AG04449 (cell line): ENCODE results near the gene RANBP17.
A peak's percentile ranks its signal among the peaks of the same experiment; 100 is the strongest.

ENCODE experiments used
- CTCF ChIA-PET: fragments of 350-600 bp; formaldehyde crosslinking; extraction: SDS; loops from one replicate; lab custom pipeline; 2021; ENCODE audit warnings: antibody characterized with exemption; lab: Yijun Ruan, JAX
- POLR2A ChIA-PET: fragments of 400-600, 350-600 bp; formaldehyde crosslinking; extraction: SDS; loops from one replicate; lab custom pipeline; 2020; ENCODE audit warnings: antibody characterized with exemption, inconsistent platforms; lab: Yijun Ruan, JAX
- DNase-seq: peaks from one replicate; pipeline ENCODE4 v3.0.0-alpha.2; 2010; ENCODE audit warnings: low read depth, low spot score
- H3K4me3 ChIP-seq: 2 replicates; pipeline ENCODE4 v1.5.1; 2011; ENCODE audit warnings: low read depth, mild to moderate bottlenecking, control low read depth, low read length
- CTCF ChIP-seq: IDR thresholded peaks from one replicate; pipeline ENCODE4 v1.5.1; 2011; ENCODE audit warnings: mild to moderate bottlenecking, moderate library complexity, low read length, control low read depth, inconsistent platforms; ENCODE audit not compliant: insufficient read depth; ENCODE audit errors: missing control alignments

Gene RANBP17

GRCh38 chr5:171314728-171315385, 453.0 kb downstream of the RANBP17 start:
- DNase-seq = no peak
- no peak overlapping the region for H3K4me3 ChIP-seq
- ChIA-PET CTCF (no interaction called here), POLR2A (no interaction called here)
- TF ChIP-seq CTCF = no peak

GRCh38 chr5:171315386-171315891, 453.6 kb downstream of the RANBP17 start:
- TF ChIP-seq CTCF = no peak
- ChIA-PET CTCF (interaction anchor here (0.8 to 1.7 kb wide), 3 partner anchors 27 to 110 kb away, joined by 3 to 9 read pairs (median 6); no protein-coding TSS in a partner anchor), POLR2A (no interaction called here)
- no peak overlapping the region for H3K4me3 ChIP-seq
- DNase-seq = no peak

GRCh38 chr5:171315925-171316257, 454.1 kb downstream of the RANBP17 start:
- TF ChIP-seq CTCF = no peak
- POLR2A ChIA-PET = no interaction called here
- no peak overlapping the region; the same call in 1 of the 2 replicates for H3K4me3 ChIP-seq
- no peak for DNase-seq
- CTCF ChIA-PET = interaction anchor here (0.8 to 1.7 kb wide), 4 partner anchors 27 to 110 kb away, joined by 3 to 9 read pairs (median 4); no protein-coding TSS in a partner anchor

GRCh38 chr5:171316258-171317121, 454.7 kb downstream of the RANBP17 start:
- no peak for DNase-seq
- POLR2A ChIA-PET = no interaction called here

GRCh38 chr5:171317230-171317629, 455.4 kb downstream of the RANBP17 start:
- TF ChIP-seq CTCF = no peak
- CTCF ChIA-PET = interaction anchor here (1.1 to 1.7 kb wide), 2 partner anchors 45 to 110 kb away, joined by 3 to 9 read pairs; no protein-coding TSS in a partner anchor
- H3K4me3 ChIP-seq = no peak overlapping the region
- DNase-seq = no peak
- POLR2A ChIA-PET = no interaction called here

More at GRCh38 chr5:171316258-171317121, 454.7 kb downstream of the RANBP17 start:
- CTCF ChIA-PET = interaction anchor here (0.8 to 1.7 kb wide), 4 partner anchors 26 to 111 kb away, joined by 3 to 9 read pairs (median 4); no protein-coding TSS in a partner anchor
- TF ChIP-seq CTCF = no peak
- H3K4me3 ChIP-seq = peak overlapping the region; percentile 1; the same call in 1 of the 2 replicates

- ChIA-PET POLR2A (interaction anchor here (0.6 kb wide), 1 partner anchor 69 kb away, joined by 3 read pairs; no protein-coding TSS in a partner anchor), CTCF (interaction anchor here (1.2 to 3.0 kb wide), 3 partner anchors 12 to 111 kb away, joined by 3 to 14 read pairs (median 12); no protein-coding TSS in a partner anchor)
- no peak for TF ChIP-seq CTCF
- no peak overlapping the region for H3K4me3 ChIP-seq
- DNase-seq = no peak
Observed at GRCh38 chr5:171318026-171318425, 456.2 kb downstream of the RANBP17 start.
